SU-DHL-6 (cell line): Measurements from ENCODE around the gene FOXO6.

ENCODE experiments used
- H2AFZ ChIP-seq: fragments of 200-600 bp; sonication (generic); 2 replicates; pipeline ENCODE4 v1.6.1; 2014; ENCODE audit warnings: low read depth, mild to moderate bottlenecking, moderate library complexity, mixed read lengths, antibody characterized with exemption, low read length; ENCODE audit not compliant: severe bottlenecking
- H3F3A ChIP-seq: fragments of 200-600 bp; shearing (Covaris generic); 2 replicates; pipeline ENCODE4 v1.6.0; 2016; ENCODE audit warnings: antibody characterized with exemption, mild to moderate bottlenecking; ENCODE audit not compliant: insufficient read depth
- H3K27ac ChIP-seq: fragments of 200-600 bp; sonication (generic); 2 replicates; pipeline ENCODE4 v1.5.1; 2016; ENCODE audit warnings: low read depth, mild to moderate bottlenecking, low read length, moderate library complexity, mixed read lengths
- H3K27me3 ChIP-seq: fragments of 200-600 bp; sonication (generic), shearing (Covaris generic); 2 replicates; pipeline ENCODE4 v1.6.0; 2014; ENCODE audit warnings: mild to moderate bottlenecking, low read length
- H3K36me3 ChIP-seq: fragments of 200-600 bp; sonication (generic); 2 replicates; pipeline ENCODE4 v1.6.1; 2014; ENCODE audit warnings: mild to moderate bottlenecking, low read length, mixed read lengths
- H3K4me2 ChIP-seq: fragments of 300-600, 200-600 bp; shearing (Covaris generic), sonication (generic); 2 replicates; pipeline ENCODE4 v1.6.0; 2014; ENCODE audit warnings: low read length, low read depth, mild to moderate bottlenecking; ENCODE audit not compliant: poor library complexity, severe bottlenecking
- H3K4me3 ChIP-seq: fragments of 200-600 bp; sonication (generic); 2 replicates; pipeline ENCODE4 v1.5.1; 2014; ENCODE audit warnings: antibody characterized with exemption, low read length, mild to moderate bottlenecking, mixed read lengths; ENCODE audit not compliant: insufficient read depth, poor library complexity, severe bottlenecking
- H3K79me2 ChIP-seq: fragments of 200-600 bp; sonication (generic); 2 replicates; pipeline ENCODE4 v1.6.1; 2014; ENCODE audit warnings: mild to moderate bottlenecking, low read length, moderate library complexity; ENCODE audit not compliant: insufficient read depth
- H3K9ac ChIP-seq: fragments of 200-600 bp; sonication (generic); 2 replicates; pipeline ENCODE4 v1.7.0; 2014; ENCODE audit warnings: mild to moderate bottlenecking, low read length
- H3K9me2 ChIP-seq: fragments of 200-600 bp; sonication (generic); replicated peaks from 2 replicates; pipeline ENCODE4 v1.6.1; 2014; ENCODE audit warnings: low read length; ENCODE audit not compliant: insufficient read depth
- H3K9me3 ChIP-seq: fragments of 200-600 bp; sonication (generic); 2 replicates; pipeline ENCODE4 v1.6.1; 2014; ENCODE audit warnings: low read length, mixed read lengths; ENCODE audit not compliant: insufficient read depth
- H4K20me1 ChIP-seq: fragments of 200-600 bp; sonication (generic); 2 replicates; pipeline ENCODE4 v1.6.1; 2014; ENCODE audit warnings: low read depth, mild to moderate bottlenecking, antibody characterized with exemption, low read length, moderate library complexity, mixed read lengths
- CTCF ChIP-seq: fragments of 200-600 bp; sonication (generic); IDR thresholded peaks from one replicate; pipeline ENCODE4 v1.5.1; 2017; ENCODE audit warnings: antibody characterized with exemption, mild to moderate bottlenecking, low read length, moderate library complexity; ENCODE audit not compliant: insufficient read depth, poor library complexity, severe bottlenecking
- EZH2phosphoT487 ChIP-seq: fragments of 200-600 bp; sonication (generic), shearing (Covaris generic); conservative IDR thresholded peaks from 2 replicates; pipeline ENCODE4 v1.6.1; 2018; ENCODE audit warnings: mild to moderate bottlenecking, antibody characterized with exemption, low read length, moderate library complexity, mixed read lengths

FOXO6 gene

GRCh38 chr1:41333146-41333784 is 28.0 kb upstream of the FOXO6 start:
- Histone ChIP-seq H3K4me3 (no peak overlapping the region), H3K36me3 (no peaks in the 10 kb centered on the region), H3K27me3 (no peaks in the 10 kb centered on the region), H3F3A (no peaks in the 10 kb centered on the region), H3K4me2 (no peak overlapping the region), H3K9me3 (no peaks in the 10 kb centered on the region), H3K79me2 (no peaks in the 10 kb centered on the region), H4K20me1 (no peaks in the 10 kb centered on the region), H2AFZ (no peak overlapping the region), H3K9me2 (no peaks in the 10 kb centered on the region), H3K9ac (no peak overlapping the region), H3K27ac (no peak overlapping the region)
- TF ChIP-seq EZH2phosphoT487 (no peak), CTCF (no peak)

- no peaks in the 10 kb centered on the region for H3K27me3 ChIP-seq
- no peak overlapping the region for H2AFZ ChIP-seq
- H3K79me2 ChIP-seq, result no peaks in the 10 kb centered on the region
- H4K20me1 ChIP-seq, result no peaks in the 10 kb centered on the region
- no peak overlapping the region for H3K27ac ChIP-seq
- H3K4me3 ChIP-seq, result no peak overlapping the region
- no peak overlapping the region for H3K9ac ChIP-seq
- no peaks in the 10 kb centered on the region for H3F3A ChIP-seq
- H3K36me3 ChIP-seq, result no peaks in the 10 kb centered on the region
- peaks cover 9% of the 10 kb centered on the region; the same call in 1 of the 2 replicates for H3K9me3 ChIP-seq
- H3K9me2 ChIP-seq, result no peaks in the 10 kb centered on the region
- TF ChIP-seq CTCF, result no peak
- no peak overlapping the region for H3K4me2 ChIP-seq
These were observed 22.4 kb upstream of the FOXO6 start for GRCh38 chr1:41338820-41339219.

- no peaks in the 10 kb centered on the region for H4K20me1 ChIP-seq
- no peak for TF ChIP-seq CTCF
- no peak for TF ChIP-seq EZH2phosphoT487
- peaks cover 9% of the 10 kb centered on the region; the same call in 1 of the 2 replicates for H3K9me3 ChIP-seq
- H3K27ac ChIP-seq, result no peak overlapping the region
- no peaks in the 10 kb centered on the region for H3K27me3 ChIP-seq
- H2AFZ ChIP-seq, result no peak overlapping the region
- no peaks in the 10 kb centered on the region for H3K9me2 ChIP-seq
- H3K4me2 ChIP-seq, result no peak overlapping the region
- no peaks in the 10 kb centered on the region for H3K36me3 ChIP-seq
- no peaks in the 10 kb centered on the region for H3F3A ChIP-seq
- no peaks in the 10 kb centered on the region for H3K79me2 ChIP-seq
- H3K9ac ChIP-seq, result no peak overlapping the region
- no peak overlapping the region for H3K4me3 ChIP-seq
These were observed 20.4 kb upstream of the FOXO6 start for GRCh38 chr1:41340655-41341364.
